Caco-2 (cell line): ENCODE measurements around the gene PLIN1. TPM values are rescaled to one million over a fixed set of nuclear protein-coding genes. Genes with fewer than 3 reads are reported as not detected.

Source experiments
- Bru-seq: library from RNA; stranded (reverse); fragments of 400-500 nt; gene quantifications from one replicate; lab custom pipeline; 2021; lab: Mats Ljungman, UMichigan
- BruChase-seq, 2 experiments: library from RNA; stranded (reverse); fragments of 400-500 nt; gene quantifications; one replicate each; lab custom pipeline; 2021; lab: Mats Ljungman, UMichigan
- BruUV-seq: library from RNA; stranded (reverse); fragments of 400-500 nt; replicated peaks from 2 replicates; lab custom pipeline; 2021; lab: Mats Ljungman, UMichigan
- CTCF ChIA-PET: fragments of 300-600 bp; sonication (Branson Sonifier 250); formaldehyde crosslinking; loops from one replicate; lab custom pipeline; 2022; ENCODE audit warnings: antibody characterized with exemption; lab: Charles Lee
- POLR2A ChIA-PET: fragments of 300-600 bp; sonication (Branson Sonifier 250); formaldehyde crosslinking; loops from one replicate; lab custom pipeline; 2022; ENCODE audit warnings: antibody characterized with exemption; lab: Charles Lee
- DNase-seq, 2 experiments: peaks; one replicate each; pipeline versions ENCODE4 v3.0.0 to v3.0.0-alpha.2; 2020 to 2022
- H3K27me3 ChIP-seq: replicated peaks from 2 replicates; pipeline ENCODE4 v1.6.0; 2011; ENCODE audit warnings: low read length; ENCODE audit not compliant: control insufficient read depth, insufficient read depth
- H3K36me3 ChIP-seq: 2 replicates; pipeline ENCODE4 v1.5.1; 2011; ENCODE audit warnings: low read length; ENCODE audit not compliant: control insufficient read depth, insufficient read depth
- H3K4me1 ChIP-seq: fragments of 250-450 bp; sonication (Bioruptor Pico); 2 replicates; pipeline ENCODE4 v1.5.1; 2020; ENCODE audit warnings: mild to moderate bottlenecking
- H3K4me3 ChIP-seq: 2 replicates; pipeline ENCODE4 v1.5.1; 2011; ENCODE audit warnings: low read depth, mild to moderate bottlenecking, control low read depth, low read length
- H3K9me3 ChIP-seq: fragments of 250-450 bp; sonication (Bioruptor Pico); 2 replicates; pipeline ENCODE4 v1.5.1; 2020; ENCODE audit warnings: mild to moderate bottlenecking, moderate library complexity
- H3K27ac Mint-ChIP-seq: one replicate; pipeline ENCODE4 v1.8.0; 2022; ENCODE audit warnings: mixed read lengths; ENCODE audit not compliant: unreplicated experiment
- H3K27me3 Mint-ChIP-seq: one replicate; pipeline ENCODE4 v1.8.0; 2022; ENCODE audit warnings: mixed read lengths; ENCODE audit not compliant: insufficient read depth, unreplicated experiment
- H3K36me3 Mint-ChIP-seq: one replicate; pipeline ENCODE4 v1.8.0; 2022; ENCODE audit warnings: mild to moderate bottlenecking, mixed read lengths; ENCODE audit not compliant: insufficient read depth, unreplicated experiment
- H3K4me1 Mint-ChIP-seq: one replicate; pipeline ENCODE4 v1.8.0; 2022; ENCODE audit warnings: low read depth, mixed read lengths; ENCODE audit not compliant: unreplicated experiment
- H3K4me3 Mint-ChIP-seq: one replicate; pipeline ENCODE4 v1.8.0; 2022; ENCODE audit warnings: mild to moderate bottlenecking, moderate library complexity, mixed read lengths; ENCODE audit not compliant: unreplicated experiment
- H3K9me3 Mint-ChIP-seq: one replicate; pipeline ENCODE4 v1.8.0; 2022; ENCODE audit warnings: mixed read lengths; ENCODE audit not compliant: unreplicated experiment
- CTCF ChIP-seq, 2 experiments: fragments of 200-600 bp in 1 of 2; IDR thresholded peaks; 1 replicate in 1 of 2; 2 replicates in 1 of 2; pipeline versions ENCODE4 v1.5.1 to v1.8.0; 2011 to 2022; ENCODE audit warnings: antibody characterized with exemption in 1 of 2, control low read depth in 1 of 2, inconsistent platforms in 1 of 2, low read depth in 1 of 2, low read length in 1 of 2, mild to moderate bottlenecking in 1 of 2, moderate library complexity in 1 of 2; ENCODE audit not compliant: insufficient read depth in 1 of 2, severe bottlenecking in 1 of 2, unreplicated experiment in 1 of 2
- intact Hi-C: fragments of 100-400 bp; cut with micrococcal nuclease; formaldehyde crosslinking; loops from one replicate; pipeline ENCODE4 v1.10.0; 2022; ENCODE audit not compliant: unreplicated experiment
- long read RNA-seq: library from polyadenylated mRNA; stranded (forward); transcript quantifications from one replicate; pipeline ENCODE4 v2.0.0, GENCODE V29; 2022
- total RNA-seq: library from RNA; stranded (reverse); gene quantifications from 2 replicates; pipeline ENCODE4 v1.2.3, GENCODE V29; 2022

Gene PLIN1, protein sequence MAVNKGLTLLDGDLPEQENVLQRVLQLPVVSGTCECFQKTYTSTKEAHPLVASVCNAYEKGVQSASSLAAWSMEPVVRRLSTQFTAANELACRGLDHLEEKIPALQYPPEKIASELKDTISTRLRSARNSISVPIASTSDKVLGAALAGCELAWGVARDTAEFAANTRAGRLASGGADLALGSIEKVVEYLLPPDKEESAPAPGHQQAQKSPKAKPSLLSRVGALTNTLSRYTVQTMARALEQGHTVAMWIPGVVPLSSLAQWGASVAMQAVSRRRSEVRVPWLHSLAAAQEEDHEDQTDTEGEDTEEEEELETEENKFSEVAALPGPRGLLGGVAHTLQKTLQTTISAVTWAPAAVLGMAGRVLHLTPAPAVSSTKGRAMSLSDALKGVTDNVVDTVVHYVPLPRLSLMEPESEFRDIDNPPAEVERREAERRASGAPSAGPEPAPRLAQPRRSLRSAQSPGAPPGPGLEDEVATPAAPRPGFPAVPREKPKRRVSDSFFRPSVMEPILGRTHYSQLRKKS
- total RNA-seq = not detected in 2 replicates
- percentile 19 among the genes with signal in this experiment for Bru-seq, nascent RNA
- percentile 24 among the genes with signal in this experiment for BruChase-seq, experiment 1, labeled RNA remaining after a 2-hour chase
- percentile 18 among the genes with signal in this experiment for BruChase-seq, experiment 2, labeled RNA remaining after a 6-hour chase
- long read RNA-seq = 0 reads

DNA sequence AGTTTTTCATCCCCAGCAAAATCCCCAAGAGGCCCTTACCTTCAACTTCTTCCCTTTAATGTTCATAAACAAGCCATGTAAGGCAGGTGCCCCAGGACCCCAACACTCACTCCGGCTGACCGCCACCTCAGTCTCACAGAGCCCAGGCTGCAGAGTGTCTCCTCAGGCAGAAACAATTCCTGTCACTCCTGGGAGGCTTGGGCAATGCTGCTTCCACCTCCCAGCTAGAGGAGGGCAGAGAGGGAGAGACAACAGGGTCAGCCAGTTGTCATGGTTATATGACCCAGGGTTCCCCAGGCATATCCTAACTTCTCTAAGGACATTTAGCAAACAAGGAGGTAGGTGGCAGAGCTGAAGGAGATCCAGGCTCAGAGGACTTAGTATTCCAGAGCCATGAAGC is at the start of gene PLIN1:
Gene PLIN1 (minus strand): TSS at position 156 of the 400 bp plus-strand sequence. CDS start 1,878 bp downstream, outside the sequence.
- no peak for TF ChIP-seq CTCF (IDR thresholded peaks at IDR 0.05; ENCODE audit: insufficient read depth in 1 of 2, low read depth in 1 of 2, low read length in 1 of 2, severe bottlenecking in 1 of 2, unreplicated experiment in 1 of 2)
- intact Hi-C loops = no loop called here
- Histone ChIP-seq H3K4me3 (no peak within 1 kb of the TSS), H3K4me1 (no peaks in the 10 kb centered on the region), H3K27me3 (no peaks in the 10 kb centered on the region), H3K9me3 (no peaks in the 10 kb centered on the region), H3K36me3 (no peaks in the 10 kb centered on the region; the same call in 1 of the 2 replicates)
- no peak within 1 kb of the TSS for H3K4me3 Mint-ChIP-seq
- no TSS peak for BruUV-seq
- DNase-seq = no peak
- H3K36me3 Mint-ChIP-seq = no peaks in the 10 kb centered on the region
- ChIA-PET POLR2A (no interaction called here), CTCF (no interaction called here)
- H3K27me3 Mint-ChIP-seq = no peaks in the 10 kb centered on the region
- H3K27ac Mint-ChIP-seq = no peak within 1 kb of the TSS
- no peaks in the 10 kb centered on the region for H3K9me3 Mint-ChIP-seq
- H3K4me1 Mint-ChIP-seq = no peaks in the 10 kb centered on the region

DNA sequence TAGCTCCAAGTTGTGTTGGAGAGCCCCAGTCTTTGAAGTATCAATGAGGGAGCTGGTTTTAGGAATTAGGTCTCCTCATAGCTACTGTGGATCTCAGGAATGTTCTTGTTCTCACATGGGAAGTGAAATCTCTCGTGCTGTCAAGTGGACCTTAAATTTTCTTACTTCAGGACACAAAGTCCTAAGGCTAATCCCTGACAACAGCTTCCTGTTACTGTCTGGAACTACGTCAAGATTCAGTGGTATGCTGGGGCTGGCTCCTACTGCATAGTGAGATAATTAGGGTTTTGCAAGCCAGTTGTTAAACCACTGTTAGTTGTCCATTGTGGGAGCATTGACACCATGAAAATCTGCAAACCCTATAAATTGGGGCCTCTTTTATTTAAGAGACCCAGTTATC is 49.1 kb upstream of the PLIN1 start:
- Mint-ChIP-seq H3K4me3 (no peak overlapping the region), H3K4me1 (no peaks in the 10 kb centered on the region), H3K27me3 (peaks cover 7% of the 10 kb centered on the region), H3K36me3 (no peaks in the 10 kb centered on the region), H3K27ac (no peak overlapping the region), H3K9me3 (no peaks in the 10 kb centered on the region)
- Histone ChIP-seq H3K4me3 (no peak overlapping the region), H3K27me3 (no peaks in the 10 kb centered on the region; the same call in 1 of the 2 replicates), H3K9me3 (no peaks in the 10 kb centered on the region), H3K36me3 (no peaks in the 10 kb centered on the region), H3K4me1 (no peaks in the 10 kb centered on the region)
- DNase-seq = no peak
- CTCF ChIA-PET = interaction anchor here (1.2 kb wide), 1 partner anchor 12 kb away, joined by 5 read pairs; no protein-coding TSS in a partner anchor
- POLR2A ChIA-PET = no interaction called here
- BruUV-seq = no TSS peak
- intact Hi-C loops = no loop called here
- TF ChIP-seq CTCF (IDR thresholded peaks at IDR 0.05; ENCODE audit: insufficient read depth in 1 of 2, low read depth in 1 of 2, low read length in 1 of 2, severe bottlenecking in 1 of 2, unreplicated experiment in 1 of 2) = no peak

DNA sequence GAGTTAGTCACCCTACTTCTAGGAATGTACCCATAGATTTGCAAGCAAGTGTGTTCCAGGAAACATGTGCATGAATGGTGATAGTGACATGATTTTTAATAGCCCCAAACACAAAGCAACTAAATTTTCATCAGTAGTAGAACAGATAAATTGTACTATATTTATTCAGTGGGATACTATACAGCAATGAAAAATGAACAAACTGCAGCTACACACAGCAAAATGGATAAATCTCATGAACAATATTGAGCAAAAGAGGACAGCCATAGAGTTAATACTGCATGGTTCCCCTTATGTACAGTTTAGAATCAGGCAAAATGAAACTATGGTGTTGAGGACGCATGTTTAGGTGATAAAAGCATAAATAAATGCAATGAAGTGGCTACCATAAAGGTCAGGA is 45.9 kb upstream of the PLIN1 start:
- ChIA-PET POLR2A (no interaction called here), CTCF (interaction anchor here (0.5 kb wide), 1 partner anchor 131 kb away, joined by 3 read pairs; no protein-coding TSS in a partner anchor)
- H3K4me1 ChIP-seq = no peaks in the 10 kb centered on the region
- peaks cover 7% of the 10 kb centered on the region for H3K27me3 Mint-ChIP-seq
- H3K9me3 ChIP-seq = no peaks in the 10 kb centered on the region
- H3K27ac Mint-ChIP-seq = no peak overlapping the region
- DNase-seq = no peak
- no peak overlapping the region for H3K4me3 Mint-ChIP-seq
- no peaks in the 10 kb centered on the region for H3K36me3 ChIP-seq
- H3K4me1 Mint-ChIP-seq = no peaks in the 10 kb centered on the region
- no peaks in the 10 kb centered on the region; the same call in 1 of the 2 replicates for H3K27me3 ChIP-seq
- H3K4me3 ChIP-seq = no peak overlapping the region
- H3K9me3 Mint-ChIP-seq = no peaks in the 10 kb centered on the region
- intact Hi-C loops = no loop called here
- no TSS peak for BruUV-seq
- no peaks in the 10 kb centered on the region for H3K36me3 Mint-ChIP-seq
- no peak for TF ChIP-seq CTCF (IDR thresholded peaks at IDR 0.05; ENCODE audit: insufficient read depth in 1 of 2, low read depth in 1 of 2, low read length in 1 of 2, severe bottlenecking in 1 of 2, unreplicated experiment in 1 of 2)
